Gastroesophageal sphincter (tissue), 3 donors: Measurements from ENCODE around the gene STK24.

Experiments
- POLR2A ChIP-seq, 2 donors: fragments of 450-650 bp; IDR thresholded peaks; one replicate each; pipeline ENCODE4 v1.6.1; 2017; ENCODE audit warnings: antibody characterized with exemption in 2 of 2, mild to moderate bottlenecking in 2 of 2, moderate library complexity in 1 of 2
- POLR2AphosphoS5 ChIP-seq: sonication (generic); formaldehyde crosslinking; IDR thresholded peaks from one replicate; pipeline ENCODE4 v1.6.1; 2017; ENCODE audit warnings: antibody characterized with exemption
- TF ChIP-seq, protein P1 (sequence below), 4 experiments: fragments of 200-600 bp in 2 of 4; fragments of 450-650 bp in 2 of 4; sonication (generic) in 1 of 4; IDR thresholded peaks; one replicate each; pipeline ENCODE4 v1.5.1; 2017 to 2019; ENCODE audit warnings: antibody characterized with exemption in 4 of 4, mild to moderate bottlenecking in 2 of 4, moderate library complexity in 2 of 4

GRCh38 chr13:98471934-98472333 is 105.0 kb downstream of the STK24 start:
- TF ChIP-seq, protein P1, sequence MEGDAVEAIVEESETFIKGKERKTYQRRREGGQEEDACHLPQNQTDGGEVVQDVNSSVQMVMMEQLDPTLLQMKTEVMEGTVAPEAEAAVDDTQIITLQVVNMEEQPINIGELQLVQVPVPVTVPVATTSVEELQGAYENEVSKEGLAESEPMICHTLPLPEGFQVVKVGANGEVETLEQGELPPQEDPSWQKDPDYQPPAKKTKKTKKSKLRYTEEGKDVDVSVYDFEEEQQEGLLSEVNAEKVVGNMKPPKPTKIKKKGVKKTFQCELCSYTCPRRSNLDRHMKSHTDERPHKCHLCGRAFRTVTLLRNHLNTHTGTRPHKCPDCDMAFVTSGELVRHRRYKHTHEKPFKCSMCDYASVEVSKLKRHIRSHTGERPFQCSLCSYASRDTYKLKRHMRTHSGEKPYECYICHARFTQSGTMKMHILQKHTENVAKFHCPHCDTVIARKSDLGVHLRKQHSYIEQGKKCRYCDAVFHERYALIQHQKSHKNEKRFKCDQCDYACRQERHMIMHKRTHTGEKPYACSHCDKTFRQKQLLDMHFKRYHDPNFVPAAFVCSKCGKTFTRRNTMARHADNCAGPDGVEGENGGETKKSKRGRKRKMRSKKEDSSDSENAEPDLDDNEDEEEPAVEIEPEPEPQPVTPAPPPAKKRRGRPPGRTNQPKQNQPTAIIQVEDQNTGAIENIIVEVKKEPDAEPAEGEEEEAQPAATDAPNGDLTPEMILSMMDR (IDR thresholded peaks at IDR 0.05) = no peak
- TF ChIP-seq POLR2AphosphoS5 = no peak
- TF ChIP-seq POLR2A (IDR thresholded peaks at IDR 0.05) = no peak
